ENCODE measurements around the gene SRI.

SRI gene

DNA sequence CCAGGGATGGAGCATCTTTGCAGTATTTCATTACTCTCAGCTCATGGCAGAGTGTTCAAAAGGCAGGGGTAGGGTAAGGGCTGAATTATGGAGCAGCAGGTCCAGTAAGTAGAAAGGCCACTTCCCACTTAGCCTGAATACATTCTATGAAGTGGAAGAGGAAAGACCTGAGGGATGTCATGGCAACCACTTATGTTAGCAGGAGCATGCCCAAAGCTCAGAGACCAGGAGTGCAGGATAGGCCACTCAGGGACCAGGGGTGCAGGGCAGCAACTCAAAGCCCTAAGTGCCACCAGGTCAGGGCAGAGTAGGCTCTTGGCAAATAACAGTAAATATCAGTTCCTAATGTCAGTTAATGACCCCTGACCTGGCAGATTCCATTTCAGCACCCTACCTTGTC is 3.6 kb downstream of the SRI start:
- peak overlapping the region; percentile 97 for H3K4me2 ChIP-seq
- no peak overlapping the region for H3K9ac ChIP-seq
- TF ChIP-seq, protein P1, sequence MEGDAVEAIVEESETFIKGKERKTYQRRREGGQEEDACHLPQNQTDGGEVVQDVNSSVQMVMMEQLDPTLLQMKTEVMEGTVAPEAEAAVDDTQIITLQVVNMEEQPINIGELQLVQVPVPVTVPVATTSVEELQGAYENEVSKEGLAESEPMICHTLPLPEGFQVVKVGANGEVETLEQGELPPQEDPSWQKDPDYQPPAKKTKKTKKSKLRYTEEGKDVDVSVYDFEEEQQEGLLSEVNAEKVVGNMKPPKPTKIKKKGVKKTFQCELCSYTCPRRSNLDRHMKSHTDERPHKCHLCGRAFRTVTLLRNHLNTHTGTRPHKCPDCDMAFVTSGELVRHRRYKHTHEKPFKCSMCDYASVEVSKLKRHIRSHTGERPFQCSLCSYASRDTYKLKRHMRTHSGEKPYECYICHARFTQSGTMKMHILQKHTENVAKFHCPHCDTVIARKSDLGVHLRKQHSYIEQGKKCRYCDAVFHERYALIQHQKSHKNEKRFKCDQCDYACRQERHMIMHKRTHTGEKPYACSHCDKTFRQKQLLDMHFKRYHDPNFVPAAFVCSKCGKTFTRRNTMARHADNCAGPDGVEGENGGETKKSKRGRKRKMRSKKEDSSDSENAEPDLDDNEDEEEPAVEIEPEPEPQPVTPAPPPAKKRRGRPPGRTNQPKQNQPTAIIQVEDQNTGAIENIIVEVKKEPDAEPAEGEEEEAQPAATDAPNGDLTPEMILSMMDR (conservative IDR thresholded peaks at IDR 0.05; ENCODE audit: low read depth, low read length) = no peak
- peaks cover 5% of the 10 kb centered on the region; the same call in 1 of the 2 replicates for H3K36me3 ChIP-seq (ENCODE audit: insufficient read depth)
- H3K27ac ChIP-seq = no peak overlapping the region
- H3K27me3 ChIP-seq (ENCODE audit: insufficient read depth, low read depth) = no peaks in the 10 kb centered on the region
- H3K4me3 ChIP-seq (IDR thresholded peaks at IDR 0.05; ENCODE audit: insufficient read depth, low read depth, low read length) = no peak overlapping the region
- H3K79me2 ChIP-seq (ENCODE audit: insufficient read depth, low read depth) = peaks cover 27% of the 10 kb centered on the region
- peaks cover 48% of the 10 kb centered on the region for H3K4me1 ChIP-seq (ENCODE audit: low read depth, poor library complexity, severe bottlenecking)
- no peaks in the 10 kb centered on the region for H4K20me1 ChIP-seq (ENCODE audit: insufficient read depth)
- H2AFZ ChIP-seq (ENCODE audit: low read depth) = no peak overlapping the region

DNA sequence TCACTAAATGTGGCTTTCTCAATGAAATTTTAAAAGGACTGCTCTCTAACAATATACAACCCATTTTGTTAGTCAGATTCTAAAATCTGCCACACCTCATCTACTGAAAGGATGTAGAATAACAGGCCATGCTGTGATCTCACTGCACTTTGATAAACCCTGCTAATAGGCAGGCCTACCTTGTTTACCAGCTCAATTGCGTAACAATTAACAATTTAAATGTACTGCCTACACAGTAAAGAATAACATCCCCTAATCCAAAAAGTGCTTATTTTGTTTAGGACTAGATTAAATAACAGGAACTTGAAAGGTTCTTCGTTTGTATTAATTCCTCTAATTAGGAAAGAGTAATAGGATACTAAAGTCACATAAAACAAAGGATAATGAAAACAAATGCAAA is 4.5 kb downstream of the SRI start:
- H3K27ac ChIP-seq = no peak overlapping the region

DNA sequence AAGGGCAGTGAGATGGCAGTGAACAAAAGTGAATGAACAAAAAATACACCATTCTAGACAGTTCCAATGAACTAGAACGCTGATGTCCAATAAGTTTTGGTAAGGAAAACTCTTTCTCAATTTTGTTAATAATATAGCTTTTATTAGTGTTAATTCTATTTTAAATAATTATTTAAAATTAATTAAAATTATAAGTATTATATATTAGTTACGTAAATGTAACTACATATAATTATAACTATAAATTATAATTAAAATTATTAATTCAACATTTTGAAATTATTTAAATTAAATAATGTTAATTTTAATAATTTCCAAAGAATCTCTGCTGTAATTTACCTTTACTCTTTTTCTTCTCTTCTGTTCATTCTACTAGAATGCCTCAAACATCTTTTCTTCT is 5.4 kb downstream of the SRI start:
- peaks cover 39% of the 10 kb centered on the region for H3K4me1 ChIP-seq (ENCODE audit: low read depth, poor library complexity, severe bottlenecking)
- TF ChIP-seq, protein P1 (conservative IDR thresholded peaks at IDR 0.05; ENCODE audit: low read depth, low read length) = no peak
- H2AFZ ChIP-seq (ENCODE audit: low read depth) = no peak overlapping the region
- H3K36me3 ChIP-seq (ENCODE audit: insufficient read depth) = peaks cover 5% of the 10 kb centered on the region; the same call in 1 of the 2 replicates
- H3K79me2 ChIP-seq (ENCODE audit: insufficient read depth, low read depth) = peaks cover 27% of the 10 kb centered on the region
- no peaks in the 10 kb centered on the region for H3K27me3 ChIP-seq (ENCODE audit: insufficient read depth, low read depth)
- H3K9ac ChIP-seq = no peak overlapping the region
- no peaks in the 10 kb centered on the region for H4K20me1 ChIP-seq (ENCODE audit: insufficient read depth)
- H3K4me3 ChIP-seq (IDR thresholded peaks at IDR 0.05; ENCODE audit: insufficient read depth, low read depth, low read length) = no peak overlapping the region
- no peak overlapping the region for H3K27ac ChIP-seq
- no peak overlapping the region for H3K4me2 ChIP-seq

More for the DNA sequence above, 4.5 kb downstream of the SRI start:
- Histone ChIP-seq H2AFZ (ENCODE audit: low read depth) (no peak overlapping the region), H3K79me2 (ENCODE audit: insufficient read depth, low read depth) (peaks cover 27% of the 10 kb centered on the region), H3K27me3 (ENCODE audit: insufficient read depth, low read depth) (no peaks in the 10 kb centered on the region), H4K20me1 (ENCODE audit: insufficient read depth) (no peaks in the 10 kb centered on the region), H3K36me3 (ENCODE audit: insufficient read depth) (peaks cover 5% of the 10 kb centered on the region; the same call in 1 of the 2 replicates), H3K4me3 (IDR thresholded peaks at IDR 0.05; ENCODE audit: insufficient read depth, low read depth, low read length) (no peak overlapping the region), H3K4me2 (no peak overlapping the region), H3K9ac (no peak overlapping the region), H3K4me1 (ENCODE audit: low read depth, poor library complexity, severe bottlenecking) (peaks cover 39% of the 10 kb centered on the region)
- TF ChIP-seq, protein P1 (conservative IDR thresholded peaks at IDR 0.05; ENCODE audit: low read depth, low read length) = no peak

DNA sequence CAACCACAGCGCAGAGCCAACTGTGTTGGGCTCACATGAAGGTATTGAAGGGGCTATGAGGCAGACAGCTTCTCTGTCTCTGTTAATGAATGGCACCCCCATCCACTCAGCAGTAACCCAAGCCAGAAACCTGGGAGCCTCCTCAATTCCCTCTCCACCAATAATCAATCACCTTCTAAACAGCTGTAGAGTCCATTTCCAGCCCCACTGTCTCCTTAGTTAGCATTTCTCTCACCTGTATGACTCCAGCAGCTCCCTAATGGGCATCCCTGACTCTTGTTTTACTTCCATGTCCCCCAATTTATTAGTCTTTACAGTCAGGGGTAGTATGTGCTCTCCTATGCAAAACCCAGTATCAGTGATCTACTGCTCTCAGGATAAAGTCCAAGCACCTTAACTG is 6.9 kb downstream of the SRI start:
- Histone ChIP-seq H3K4me2 (no peak overlapping the region), H3K4me3 (IDR thresholded peaks at IDR 0.05; ENCODE audit: insufficient read depth, low read depth, low read length) (no peak overlapping the region), H4K20me1 (ENCODE audit: insufficient read depth) (no peaks in the 10 kb centered on the region), H3K36me3 (ENCODE audit: insufficient read depth) (peaks cover 8% of the 10 kb centered on the region; the same call in 1 of the 2 replicates), H2AFZ (ENCODE audit: low read depth) (no peak overlapping the region), H3K4me1 (ENCODE audit: low read depth, poor library complexity, severe bottlenecking) (peaks cover 46% of the 10 kb centered on the region), H3K9ac (no peak overlapping the region), H3K79me2 (ENCODE audit: insufficient read depth, low read depth) (peaks cover 27% of the 10 kb centered on the region), H3K27me3 (ENCODE audit: insufficient read depth, low read depth) (no peaks in the 10 kb centered on the region), H3K27ac (no peak overlapping the region)
- TF ChIP-seq, protein P1 (conservative IDR thresholded peaks at IDR 0.05; ENCODE audit: low read depth, low read length) = no peak

Data from KMS-11 (cell line).